Retinal pigment epithelial cell (primary cell): Measurements from ENCODE around the gene C10orf67.

Experiments used
- DNase-seq: peaks from one replicate; pipeline ENCODE4 v3.0.0-alpha.2; 2010; ENCODE audit warnings: low read depth
- H3K4me3 ChIP-seq: 2 replicates; pipeline ENCODE4 v1.5.1; 2011; ENCODE audit warnings: mild to moderate bottlenecking, low read length, control low read depth, moderate library complexity
- CTCF ChIP-seq: conservative IDR thresholded peaks from 2 replicates; pipeline ENCODE4 v1.5.1; 2011; ENCODE audit warnings: low read depth, low read length, control low read depth, inconsistent platforms

The C10orf67 gene

GRCh38 chr10:23322082-23322481, 22.5 kb downstream of the C10orf67 start:
- DNase-seq = no peak
- no peak overlapping the region for H3K4me3 ChIP-seq
- no peak for TF ChIP-seq CTCF

DNA sequence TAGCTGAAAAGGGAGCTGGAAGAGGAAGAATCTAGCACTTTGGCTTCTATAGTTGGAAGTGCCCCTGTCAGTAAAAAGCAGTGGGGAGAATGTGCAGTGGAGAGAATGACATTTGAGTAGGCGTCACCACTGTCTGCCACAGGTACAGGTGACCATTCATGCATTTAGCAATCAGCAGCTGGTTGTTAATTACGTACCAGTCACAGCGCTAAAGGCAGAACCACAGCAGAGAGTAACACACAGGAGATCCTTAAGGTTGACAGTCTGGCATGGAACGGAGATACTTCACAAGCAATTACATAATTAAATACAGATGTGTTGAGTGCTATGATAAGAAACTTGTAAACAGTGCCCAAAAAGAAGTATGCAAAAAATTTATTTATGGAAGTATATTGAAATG, 24.8 kb downstream of the C10orf67 start:
- no peak for DNase-seq
- no peak for TF ChIP-seq CTCF
- H3K4me3 ChIP-seq = no peak overlapping the region

DNA sequence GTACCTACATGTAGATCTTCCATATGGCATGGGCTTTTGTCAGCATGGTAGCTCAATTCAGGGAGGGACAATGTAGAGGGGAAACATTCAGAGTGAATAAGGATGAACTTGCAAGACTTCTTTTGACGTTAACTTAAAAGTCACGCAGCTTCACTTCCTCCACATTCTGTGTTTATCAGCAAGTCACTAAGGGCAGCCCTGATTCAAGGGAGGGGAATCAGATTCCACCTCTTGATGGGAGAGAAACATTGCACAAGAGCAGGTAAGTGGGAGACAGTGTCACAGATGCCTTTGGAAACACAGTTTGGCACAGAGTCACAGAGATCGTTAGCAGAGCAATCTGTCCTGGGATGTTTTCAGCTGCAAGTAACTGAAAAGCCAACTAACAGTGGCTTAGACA, 26.2 kb downstream of the C10orf67 start:
- no peak for DNase-seq
- no peak overlapping the region for H3K4me3 ChIP-seq
- no peak for TF ChIP-seq CTCF

DNA sequence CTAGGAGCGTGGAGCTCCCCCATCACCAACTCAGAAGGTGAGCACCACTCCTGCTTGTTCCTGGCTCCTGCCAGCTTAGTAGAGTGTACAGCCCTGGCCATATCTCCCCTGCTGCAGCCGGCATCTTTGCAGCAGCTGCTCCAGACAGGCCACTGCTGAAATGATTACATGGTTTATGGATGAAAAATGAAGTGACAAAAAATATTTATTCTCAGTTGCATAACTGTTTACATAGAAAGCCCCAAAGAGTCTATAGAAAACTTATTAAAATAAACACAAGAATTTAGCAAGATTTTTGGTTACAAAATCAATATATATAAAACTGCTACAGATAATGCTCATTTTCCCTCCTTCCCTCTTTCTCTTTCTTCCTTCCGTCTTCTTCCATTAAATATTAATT, 27.2 kb downstream of the C10orf67 start:
- DNase-seq = no peak
- H3K4me3 ChIP-seq = no peak overlapping the region
- no peak for TF ChIP-seq CTCF

- DNase-seq = no peak
- no peak overlapping the region for H3K4me3 ChIP-seq
- no peak for TF ChIP-seq CTCF
These were observed 28.2 kb downstream of the C10orf67 start for GRCh38 chr10:23316406-23316805.

DNA sequence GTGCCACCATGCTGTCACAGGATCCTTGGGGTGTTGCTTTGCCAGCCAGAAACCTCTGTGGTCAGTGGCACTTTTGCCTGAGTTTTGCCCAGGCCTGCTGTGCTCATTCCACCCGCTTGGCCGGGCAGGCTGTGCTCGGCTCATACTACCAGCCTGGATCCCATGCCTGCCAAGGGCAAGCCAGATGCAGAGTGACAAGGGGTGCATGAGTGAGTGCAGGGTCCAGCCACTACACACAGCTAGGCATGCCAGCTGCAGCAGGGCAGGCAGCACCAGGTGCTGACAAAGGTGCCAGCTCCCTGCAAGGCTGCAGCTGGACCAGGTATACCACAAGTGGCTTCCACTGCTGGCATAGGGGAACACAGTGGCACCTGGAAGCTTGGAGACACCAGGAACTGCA, 28.6 kb downstream of the C10orf67 start:
- no peak for DNase-seq
- H3K4me3 ChIP-seq = no peak overlapping the region
- TF ChIP-seq CTCF = no peak

- DNase-seq = peak; percentile 62
- H3K4me3 ChIP-seq = no peak overlapping the region
- TF ChIP-seq CTCF = peak; percentile 63
These were observed 29.8 kb downstream of the C10orf67 start for GRCh38 chr10:23314835-23315239.
